ENCODE data around the gene SYNCRIP. TPM values are rescaled to one million over a fixed set of nuclear protein-coding genes. Genes with fewer than 3 reads are reported as not detected.
"Not testable (repeated sequence)": the region's sequence is repeated elsewhere in the genome, so short reads cannot be mapped to it uniquely, and the experiment has no call there.

SYNCRIP gene
- total RNA-seq, 1 experiment from 2014 or later, result 67.5 TPM

DNA sequence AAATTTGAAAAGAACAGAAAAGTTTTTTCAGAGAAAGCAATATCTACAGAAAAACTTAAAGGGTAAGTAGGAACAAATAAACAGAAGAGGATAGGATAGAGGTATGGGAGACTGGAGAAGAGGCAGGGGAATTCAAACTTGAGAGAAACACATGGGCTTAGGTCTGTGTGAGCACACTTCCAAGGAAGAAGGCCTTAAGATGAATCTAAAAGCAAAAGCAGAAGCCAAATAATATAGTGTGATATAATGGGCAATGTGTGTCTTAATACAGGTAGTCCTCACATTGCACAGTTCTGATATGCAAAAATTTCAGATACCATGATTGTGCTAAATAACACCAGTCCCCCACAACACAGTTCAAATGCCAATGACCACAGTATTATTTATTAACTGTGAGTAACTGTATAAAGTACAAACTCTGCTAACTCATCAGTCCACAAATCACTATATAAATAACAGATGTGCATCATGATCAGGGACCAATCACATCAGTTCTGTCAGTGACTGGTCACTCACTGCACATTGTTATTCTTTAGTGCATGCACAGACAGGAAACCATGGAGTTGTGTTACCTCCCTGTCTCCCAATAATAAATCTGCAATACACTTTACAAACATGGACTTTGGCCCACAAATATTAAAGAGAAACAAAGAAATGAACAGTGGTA, 67.6 kb downstream of the SYNCRIP start:
- no peak for DNase-seq (ENCODE audit: low read depth, low spot score)
- in situ Hi-C loops (cut with HindIII; ENCODE audit: low pct_unique_long_range_greater_than_20kb, low sequenced_read_pairs), result no loop called here

- in situ Hi-C loops (cut with HindIII; ENCODE audit: low pct_unique_long_range_greater_than_20kb, low sequenced_read_pairs), result no loop called here
- no peak for DNase-seq (ENCODE audit: low read depth, low spot score)
These were observed 73.4 kb downstream of the SYNCRIP start for GRCh38 chr6:85569323-85569722.

GRCh38 chr6:85568411-85568810, 74.3 kb downstream of the SYNCRIP start:
- DNase-seq (ENCODE audit: low read depth, low spot score), result no peak
- in situ Hi-C loops (cut with HindIII; ENCODE audit: low pct_unique_long_range_greater_than_20kb, low sequenced_read_pairs), result no loop called here

DNA sequence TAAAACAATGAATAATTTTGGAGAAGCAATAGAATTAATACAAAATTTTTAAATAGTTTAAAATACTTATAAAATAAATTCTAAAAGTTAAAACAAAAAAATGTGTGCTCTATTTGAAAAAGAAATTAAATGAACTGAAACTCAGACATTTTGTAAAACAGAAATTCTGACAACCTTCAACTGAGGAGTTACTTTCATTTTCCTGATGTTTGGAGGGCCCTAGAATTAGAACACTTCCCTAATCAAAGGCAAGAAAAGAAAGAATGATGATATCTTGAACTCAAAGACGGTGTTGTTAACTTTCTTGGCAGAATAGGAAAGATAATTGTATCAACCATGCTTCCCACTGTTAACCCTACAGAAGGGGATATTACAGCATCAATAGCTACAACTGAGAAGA, 77.0 kb downstream of the SYNCRIP start:
- no peak for DNase-seq (ENCODE audit: low read depth, low spot score)
- in situ Hi-C loops (cut with HindIII; ENCODE audit: low pct_unique_long_range_greater_than_20kb, low sequenced_read_pairs), result no loop called here

DNA sequence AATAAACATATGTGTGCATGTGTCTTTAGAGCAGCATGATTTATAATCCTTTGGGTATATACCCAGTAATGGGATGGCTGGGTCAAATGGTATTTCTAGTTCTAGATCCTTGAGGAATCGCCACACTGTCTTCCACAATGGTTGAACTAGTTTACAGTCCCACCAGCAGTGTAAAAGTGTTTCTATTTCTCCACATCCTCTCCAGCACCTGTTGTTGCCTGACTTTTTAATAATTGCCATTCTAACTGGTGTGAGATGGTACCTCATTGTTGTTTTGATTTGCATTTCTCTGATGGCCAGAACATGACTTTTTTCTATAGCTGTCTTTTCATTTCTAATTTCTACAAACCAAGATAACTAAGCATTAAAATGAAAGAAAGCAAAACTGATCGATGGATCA, 78.5 kb downstream of the SYNCRIP start:
- DNase-seq (ENCODE audit: low read depth, low spot score); in situ Hi-C loops (cut with HindIII; ENCODE audit: low pct_unique_long_range_greater_than_20kb, low sequenced_read_pairs): not testable (repeated sequence)

Small RNA genes within 50 kb of the gene (small RNA-seq; reads per million reads assigned to genes)
- gene SNORD50B, result 0 reads per million in 2 experiments

Other genes with a start within 250 kb of the SYNCRIP start
- 15.2 and 15.4 TPM in 2 replicates for gene NT5E, start 192.8 kb downstream of the SYNCRIP start, total RNA-seq (2014; rRNA removed; shearing (Covaris generic))
- gene SNX14, start 49.0 kb downstream of the SYNCRIP start, total RNA-seq (2014; rRNA removed; shearing (Covaris generic)), result 80.6 and 87.1 TPM in 2 replicates

Data from SK-MEL-5 (cell line).